NCI-H1436 treated with DMSO at 0.1 percent for 48 hours (cell line): ENCODE data around the gene ZRANB3.
"Not testable (repeated sequence)": the region's sequence is repeated elsewhere in the genome, so short reads cannot be mapped to it uniquely, and the experiment has no call there.

Source experiments
- DNase-seq: peaks from one replicate; lab custom pipeline; 2025; lab: John Stamatoyannopoulos, UW

ZRANB3 gene

GRCh38 chr2:135485441-135485840 is 45.6 kb downstream of the ZRANB3 start:
- no peak for DNase-seq

- DNase-seq = no peak
Measured at GRCh38 chr2:135475128-135475527, 55.9 kb downstream of the ZRANB3 start.

GRCh38 chr2:135473567-135473966 is 57.5 kb downstream of the ZRANB3 start:
- no peak for DNase-seq

- DNase-seq = no peak
Measured at GRCh38 chr2:135471106-135471505, 59.9 kb downstream of the ZRANB3 start.

GRCh38 chr2:135457279-135457678 is 73.7 kb downstream of the ZRANB3 start:
- DNase-seq = no peak

- no peak for DNase-seq
Measured at GRCh38 chr2:135456835-135457234, 74.2 kb downstream of the ZRANB3 start.

- DNase-seq = no peak
Measured at GRCh38 chr2:135456431-135456830, 74.6 kb downstream of the ZRANB3 start.

- DNase-seq = no peak
Measured at GRCh38 chr2:135454608-135455007, 76.4 kb downstream of the ZRANB3 start.

- not testable (repeated sequence) for DNase-seq
Measured at GRCh38 chr2:135453027-135453426, 78.0 kb downstream of the ZRANB3 start.

- DNase-seq = no peak
Measured at GRCh38 chr2:135451966-135452365, 79.1 kb downstream of the ZRANB3 start.

- not testable (repeated sequence) for DNase-seq
Measured at GRCh38 chr2:135443013-135443412, 88.0 kb downstream of the ZRANB3 start.

GRCh38 chr2:135435155-135435554 is 95.9 kb downstream of the ZRANB3 start:
- DNase-seq = not testable (repeated sequence)

- DNase-seq = no peak
Measured at GRCh38 chr2:135424849-135425248, 106.2 kb downstream of the ZRANB3 start.

GRCh38 chr2:135422898-135423297 is 108.1 kb downstream of the ZRANB3 start:
- no peak for DNase-seq

GRCh38 chr2:135411646-135412045 is 119.4 kb downstream of the ZRANB3 start:
- no peak for DNase-seq

GRCh38 chr2:135409436-135409835 is 121.6 kb downstream of the ZRANB3 start:
- DNase-seq = no peak

GRCh38 chr2:135396259-135396658 is 134.8 kb downstream of the ZRANB3 start:
- DNase-seq = not testable (repeated sequence)

GRCh38 chr2:135386993-135387392 is 144.0 kb downstream of the ZRANB3 start:
- DNase-seq = no peak

- DNase-seq = no peak
Measured at GRCh38 chr2:135378591-135378990, 152.4 kb downstream of the ZRANB3 start.

- DNase-seq = no peak
Measured at GRCh38 chr2:135373702-135374101, 157.3 kb downstream of the ZRANB3 start.

GRCh38 chr2:135349941-135350340 is 181.1 kb downstream of the ZRANB3 start:
- no peak for DNase-seq

- DNase-seq = not testable (repeated sequence)
Measured at GRCh38 chr2:135348096-135348704, 182.8 kb downstream of the ZRANB3 start.

GRCh38 chr2:135337071-135337470 is 193.9 kb downstream of the ZRANB3 start:
- DNase-seq = no peak

GRCh38 chr2:135335256-135335655 is 195.8 kb downstream of the ZRANB3 start:
- no peak for DNase-seq
